A549 (cell line): ENCODE results near the gene ANKRD55. TPM values are rescaled to one million over a fixed set of nuclear protein-coding genes. Genes with fewer than 3 reads are reported as not detected.

Experiments
- ATAC-seq, 2 experiments: fragments of 200-7000 bp in 1 of 2; fragments of >200 bp in 1 of 2; cut with Nextera tagmentation in 1 of 2; cut with Tn5 transposase in 1 of 2; 3 replicates each; pipeline versions ENCODE4 v1.8.0 to v1.9.1; 2018 to 2020; ENCODE audit warnings: mild to moderate bottlenecking in 1 of 2, moderate library complexity in 1 of 2
- CTCF ChIA-PET: fragments of 300-600 bp; sonication (Branson Sonifier 250); formaldehyde crosslinking; extraction: SDS; loops from one replicate; lab custom pipeline; 2021; ENCODE audit warnings: antibody characterized with exemption, inconsistent platforms; lab: Yijun Ruan, JAX
- POLR2A ChIA-PET: fragments of 350-600 bp; formaldehyde crosslinking; extraction: SDS; loops from one replicate; lab custom pipeline; 2021; ENCODE audit warnings: antibody characterized with exemption, inconsistent platforms; lab: Yijun Ruan, JAX
- DNase-seq, 2 experiments: peaks; one replicate each; pipeline versions ENCODE4 v3.0.0 to v3.0.0-alpha.2; 2011 to 2016; ENCODE audit warnings: low read depth in 1 of 2, low spot score in 1 of 2
- FAIRE-seq: peaks from 2 replicates; lab custom pipeline; 2011; peaks lifted over from hg19 to GRCh38; lab: Jason Lieb, UNC
- H3K27ac ChIP-seq, 2 experiments: fragments of >200 bp; sonication (Bioruptor Twin); formaldehyde crosslinking; 3 replicates each; pipeline ENCODE4 v1.5.1; 2016 to 2017
- H3K4me1 ChIP-seq: fragments of >200 bp; sonication (Bioruptor Twin); formaldehyde crosslinking; 3 replicates; pipeline ENCODE4 v1.6.1; 2016
- H3K4me2 ChIP-seq: fragments of >200 bp; sonication (Bioruptor Twin); formaldehyde crosslinking; 3 replicates; pipeline ENCODE4 v1.6.1; 2016
- H3K4me3 ChIP-seq: fragments of >200 bp; sonication (Bioruptor Twin); formaldehyde crosslinking; 3 replicates; pipeline ENCODE4 v1.5.1; 2016
- H3K9me3 ChIP-seq: fragments of >200 bp; sonication (Bioruptor Twin); formaldehyde crosslinking; 3 replicates; pipeline ENCODE4 v1.6.1; 2016
- CBX2 ChIP-seq: fragments of 200-600 bp; sonication (generic); IDR thresholded peaks from 2 replicates; pipeline ENCODE4 v1.6.1; 2016; ENCODE audit warnings: low read depth, mild to moderate bottlenecking, borderline replicate concordance
- CEBPB ChIP-seq, 2 experiments: fragments of >200 bp in 1 of 2; sonication (Bioruptor Twin) in 1 of 2; formaldehyde crosslinking in 1 of 2; IDR thresholded peaks; 2 replicates each; pipeline ENCODE4 v1.6.1; 2012 to 2016
- CTCF ChIP-seq: fragments of >200 bp; sonication (Bioruptor Twin); formaldehyde crosslinking; IDR thresholded peaks from 3 replicates; pipeline ENCODE4 v1.5.1; 2016
- EHF ChIP-seq: fragments of 250-450 bp; sonication (Bioruptor Pico); IDR thresholded peaks from 2 replicates; pipeline ENCODE4 v1.5.0; 2020; ENCODE audit warnings: mild to moderate bottlenecking
- EP300 ChIP-seq, 2 experiments: fragments of >200 bp; sonication (Bioruptor Twin); formaldehyde crosslinking; IDR thresholded peaks; 2 replicates in 1 of 2; 3 replicates in 1 of 2; pipeline ENCODE4 v1.6.1; 2016 to 2017
- FOSL2 ChIP-seq, 2 experiments: fragments of 450-650 bp in 1 of 2; fragments of >200 bp in 1 of 2; sonication (Bioruptor Twin) in 1 of 2; formaldehyde crosslinking; IDR thresholded peaks; 2 replicates each; pipeline versions ENCODE4 v1.5.0 to v1.6.1; 2016 to 2020; ENCODE audit warnings: mild to moderate bottlenecking in 1 of 2, moderate library complexity in 1 of 2
- GATA3 ChIP-seq: IDR thresholded peaks from 2 replicates; pipeline ENCODE4 v1.6.1; 2012; ENCODE audit warnings: borderline replicate concordance
- HEYL ChIP-seq: fragments of 250-450 bp; sonication (Bioruptor Pico); IDR thresholded peaks from 2 replicates; pipeline ENCODE4 v1.8.0; 2021; ENCODE audit warnings: mild to moderate bottlenecking, moderate library complexity
- HOXB5 ChIP-seq: fragments of 250-450 bp; sonication (Bioruptor Pico); IDR thresholded peaks from 2 replicates; pipeline ENCODE4 v1.5.0; 2020; ENCODE audit warnings: mild to moderate bottlenecking, moderate library complexity
- JUN ChIP-seq, 2 experiments: fragments of >200 bp; sonication (Bioruptor Twin); formaldehyde crosslinking; IDR thresholded peaks; 2 replicates in 1 of 2; 3 replicates in 1 of 2; pipeline ENCODE4 v1.6.1; 2016 to 2017
- JUNB ChIP-seq: fragments of >200 bp; sonication (Bioruptor Twin); formaldehyde crosslinking; IDR thresholded peaks from 2 replicates; pipeline ENCODE4 v1.6.1; 2016
- MYC ChIP-seq: IDR thresholded peaks from 2 replicates; pipeline ENCODE4 v1.6.1; 2012; ENCODE audit warnings: mild to moderate bottlenecking, inconsistent platforms, low read length, improper control_type of control experiment, borderline replicate concordance
- NR3C1 ChIP-seq: fragments of >200 bp; sonication (Bioruptor Twin); formaldehyde crosslinking; IDR thresholded peaks from 3 replicates; pipeline ENCODE4 v1.6.1; 2017
- POLR2A ChIP-seq: IDR thresholded peaks from 2 replicates; pipeline ENCODE4 v1.6.1; 2012; ENCODE audit warnings: mild to moderate bottlenecking, low read length
- RAD21 ChIP-seq, 2 experiments: fragments of >200 bp in 1 of 2; sonication (Bioruptor Twin) in 1 of 2; formaldehyde crosslinking in 1 of 2; IDR thresholded peaks in 1 of 2; conservative IDR thresholded peaks in 1 of 2; 2 replicates in 1 of 2; 3 replicates in 1 of 2; pipeline ENCODE4 v1.6.1; 2012 to 2018; ENCODE audit warnings: inconsistent platforms in 1 of 2
- RARB ChIP-seq: fragments of 250-450 bp; sonication (Bioruptor Pico); IDR thresholded peaks from 2 replicates; pipeline ENCODE4 v1.8.0; 2021; ENCODE audit warnings: mild to moderate bottlenecking, moderate library complexity
- RNF2 ChIP-seq: fragments of 200-600 bp; sonication (generic); IDR thresholded peaks from 2 replicates; pipeline ENCODE4 v1.6.1; 2016; ENCODE audit warnings: low read depth, mild to moderate bottlenecking, antibody characterized with exemption, moderate library complexity, borderline replicate concordance
- SREBF2 ChIP-seq: fragments of 450-650 bp; IDR thresholded peaks from 2 replicates; pipeline ENCODE4 v1.6.1; 2014; ENCODE audit warnings: mild to moderate bottlenecking, moderate library complexity
- TP53 ChIP-seq: fragments of 250-450 bp; sonication (Bioruptor Pico); IDR thresholded peaks from 2 replicates; pipeline ENCODE4 v1.5.0; 2021; ENCODE audit warnings: mild to moderate bottlenecking, moderate library complexity
- ZSCAN20 ChIP-seq: fragments of 250-450 bp; sonication (Bioruptor Pico); IDR thresholded peaks from 2 replicates; pipeline ENCODE4 v1.8.0; 2022; ENCODE audit warnings: mild to moderate bottlenecking, moderate library complexity
- WGBS: methylation state at CpG from one replicate; pipeline ENCODE4 v1.1.6; 2017; ENCODE audit errors: missing lambda C conversion rate; 5-methylcytosine and 5-hydroxymethylcytosine counted together
- polyA plus RNA-seq, 4 experiments: library from polyadenylated mRNA; depleted of rRNA in 3 of 4; stranded (reverse); fragments of >200 nt; fragmentation: RNase III in 1 of 4; extraction: RNeasy Plus Mini Kit Qiagen cat#74134 plus additional on column Dnase treatment in 1 of 4; gene quantifications; 2 replicates in 3 of 4; 3 replicates in 1 of 4; pipeline ENCODE4 v1.2.3, GENCODE V29; 2011 to 2017

The ANKRD55 gene
- polyA plus RNA-seq, 2 of the 4 experiments (the other 2 are of a cell fraction) = 0.10 to 0.30 TPM

- ATAC-seq (no peak), FAIRE-seq (no peak), DNase-seq (no peak)
- H3K4me1 ChIP-seq = peaks cover 29% of the 10 kb centered on the region; the same call in 2 of the 3 replicates
- H3K9me3 ChIP-seq = no peaks in the 10 kb centered on the region
- no peak overlapping the region for H3K4me3 ChIP-seq
- no peak overlapping the region for H3K4me2 ChIP-seq
- H3K27ac ChIP-seq = peak overlapping the region in 1 of 2 experiments; percentile 11; a peak in 1 of 6 replicates
- 82% methylated on average over 3 of the region's 3 CpGs for WGBS
- ChIA-PET POLR2A (no interaction called here), CTCF (interaction anchor here (0.6 to 1.9 kb wide), 6 partner anchors 11 to 178 kb away, joined by 3 to 5 read pairs (median 4); no protein-coding TSS in a partner anchor)
- TF ChIP-seq ZSCAN20 (CRISPR knock-in tag) = no peak
Measured at GRCh38 chr5:56066931-56067450, 166.1 kb downstream of the ANKRD55 start.

- no peak overlapping the region for H3K27ac ChIP-seq
- POLR2A ChIA-PET = no interaction called here
- TF ChIP-seq JUNB (no peak), MYC (no peak), SREBF2 (no peak), NR3C1 (no peak), CBX2 (no peak)
- DNase-seq (no peak), FAIRE-seq (no peak), ATAC-seq (no peak)
- no peak overlapping the region for H3K4me3 ChIP-seq
- H3K9me3 ChIP-seq = no peaks in the 10 kb centered on the region
- CTCF ChIA-PET = interaction anchor here (1.0 kb wide), 1 partner anchor 98 kb away, joined by 3 read pairs; no protein-coding TSS in a partner anchor
- 74% methylated on average over 2 of the region's 2 CpGs for WGBS
- no peak overlapping the region for H3K4me2 ChIP-seq
- H3K4me1 ChIP-seq = peaks cover 9% of the 10 kb centered on the region; the same call in 1 of the 3 replicates
Measured at GRCh38 chr5:56064984-56065383, 168.1 kb downstream of the ANKRD55 start.

- Histone ChIP-seq H3K4me1 (peaks cover 18% of the 10 kb centered on the region), H3K4me2 (no peak overlapping the region), H3K27ac (no peak overlapping the region), H3K9me3 (no peaks in the 10 kb centered on the region), H3K4me3 (no peak overlapping the region)
- CTCF ChIA-PET = interaction anchor here (0.6 kb wide), 1 partner anchor 138 kb away, joined by 3 read pairs; no protein-coding TSS in a partner anchor
- TF ChIP-seq TP53 (no peak), HEYL (no peak), CEBPB (IDR thresholded peaks at IDR 0.05) (no peak), POLR2A (no peak), HOXB5 (CRISPR knock-in tag) (no peak), EHF (CRISPR knock-in tag) (no peak), RAD21 (conservative IDR thresholded peaks at IDR 0.05 in 1 of 2, IDR thresholded peaks at IDR 0.05 in 1 of 2) (no peak), GATA3 (no peak), JUN (IDR thresholded peaks at IDR 0.05) (no peak), FOSL2 (IDR thresholded peaks at IDR 0.05) (no peak), FOSL2 (CRISPR knock-in tag; IDR thresholded peaks at IDR 0.05) (no peak), RNF2 (no peak), CTCF (no peak), EP300 (IDR thresholded peaks at IDR 0.05) (no peak), RARB (no peak)
- POLR2A ChIA-PET = interaction anchor here (2.1 to 2.3 kb wide), 2 partner anchors 63 to 66 kb away, joined by 8 to 11 read pairs; partner anchors contain the start of gene IL6ST
- 91% methylated on average over 10 of the region's 10 CpGs for whole genome bisulfite sequencing
- DNase-seq (no peak), FAIRE-seq (no peak), ATAC-seq (no peak)
Measured at GRCh38 chr5:56060276-56061110, 172.6 kb downstream of the ANKRD55 start.
